Lower leg skin (tissue), 4 donors: ENCODE results near the gene ZBTB47. TPM values are rescaled to one million over a fixed set of nuclear protein-coding genes. Genes with fewer than 3 reads are reported as not detected.

Source experiments
- DNase-seq, 2 donors: peaks; one replicate each; pipeline ENCODE4 v3.0.0-alpha.2; 2019; ENCODE audit warnings: low spot score in 2 of 2
- H3K4me3 ChIP-seq: fragments of 200-600 bp; sonication (generic); 2 replicates; pipeline ENCODE4 v1.5.1; 2017; ENCODE audit warnings: mild to moderate bottlenecking, low read depth; ENCODE audit not compliant: poor library complexity, severe bottlenecking
- POLR2A ChIP-seq, 2 donors: fragments of 450-650 bp; IDR thresholded peaks; one replicate each; pipeline ENCODE4 v1.6.1; 2016 to 2017; ENCODE audit warnings: antibody characterized with exemption in 2 of 2, mild to moderate bottlenecking in 1 of 2, moderate library complexity in 1 of 2
- WGBS, 2 donors: methylation state at CpG; one replicate each; pipeline ENCODE4 v1.1.5; 2018; 5-methylcytosine and 5-hydroxymethylcytosine counted together
- intact Hi-C: fragments of 100-400 bp; cut with DNase I; formaldehyde crosslinking; loops from one replicate; pipeline ENCODE4 v1.15.0; 2023; ENCODE audit warnings: low total_unique reads
- total RNA-seq, 4 donors: library from RNA; depleted of rRNA; stranded (reverse); fragments of >200 nt; gene quantifications; one replicate each; pipeline ENCODE4 v1.1.0, GENCODE V29; 2016
- TF ChIP-seq, protein P1 (sequence below), 3 donors: fragments of 450-650 bp; IDR thresholded peaks; one replicate each; pipeline ENCODE4 v1.5.1; 2016; ENCODE audit warnings: antibody characterized with exemption in 3 of 3, mild to moderate bottlenecking in 3 of 3, moderate library complexity in 2 of 3

Gene ZBTB47
- total RNA-seq, 4 donors from 2014 or later, result 14.4 to 25.8 (median 21.2) TPM

DNA sequence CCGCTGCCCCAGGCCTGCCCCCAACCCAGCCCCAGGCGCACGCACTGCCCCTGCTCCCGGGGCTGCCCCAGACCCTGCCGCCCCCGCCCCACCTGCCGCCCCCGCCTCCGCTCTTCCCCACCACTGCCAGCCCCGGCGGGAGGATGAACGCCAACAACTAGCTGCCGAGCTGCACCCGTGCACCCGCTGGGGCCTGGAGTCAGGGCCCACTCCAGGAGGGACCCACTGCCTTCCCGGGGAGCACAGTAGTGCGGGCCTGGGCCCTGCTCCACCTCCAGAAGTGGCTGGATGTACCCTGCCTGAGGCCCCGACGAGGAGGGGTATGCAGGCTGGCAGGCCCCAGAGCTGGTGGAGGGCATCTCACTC, 10.9 kb downstream of the ZBTB47 start:
- no peak for DNase-seq
- H3K4me3 ChIP-seq, result no peak overlapping the region
- 88 to 93% methylated on average over 7 to 19 of the region's 19 CpGs for WGBS, 2 donors
- no peak for TF ChIP-seq POLR2A (IDR thresholded peaks at IDR 0.05)
- TF ChIP-seq, protein P1, sequence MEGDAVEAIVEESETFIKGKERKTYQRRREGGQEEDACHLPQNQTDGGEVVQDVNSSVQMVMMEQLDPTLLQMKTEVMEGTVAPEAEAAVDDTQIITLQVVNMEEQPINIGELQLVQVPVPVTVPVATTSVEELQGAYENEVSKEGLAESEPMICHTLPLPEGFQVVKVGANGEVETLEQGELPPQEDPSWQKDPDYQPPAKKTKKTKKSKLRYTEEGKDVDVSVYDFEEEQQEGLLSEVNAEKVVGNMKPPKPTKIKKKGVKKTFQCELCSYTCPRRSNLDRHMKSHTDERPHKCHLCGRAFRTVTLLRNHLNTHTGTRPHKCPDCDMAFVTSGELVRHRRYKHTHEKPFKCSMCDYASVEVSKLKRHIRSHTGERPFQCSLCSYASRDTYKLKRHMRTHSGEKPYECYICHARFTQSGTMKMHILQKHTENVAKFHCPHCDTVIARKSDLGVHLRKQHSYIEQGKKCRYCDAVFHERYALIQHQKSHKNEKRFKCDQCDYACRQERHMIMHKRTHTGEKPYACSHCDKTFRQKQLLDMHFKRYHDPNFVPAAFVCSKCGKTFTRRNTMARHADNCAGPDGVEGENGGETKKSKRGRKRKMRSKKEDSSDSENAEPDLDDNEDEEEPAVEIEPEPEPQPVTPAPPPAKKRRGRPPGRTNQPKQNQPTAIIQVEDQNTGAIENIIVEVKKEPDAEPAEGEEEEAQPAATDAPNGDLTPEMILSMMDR (IDR thresholded peaks at IDR 0.05), result no peak
- intact Hi-C loops, result no loop called here

DNA sequence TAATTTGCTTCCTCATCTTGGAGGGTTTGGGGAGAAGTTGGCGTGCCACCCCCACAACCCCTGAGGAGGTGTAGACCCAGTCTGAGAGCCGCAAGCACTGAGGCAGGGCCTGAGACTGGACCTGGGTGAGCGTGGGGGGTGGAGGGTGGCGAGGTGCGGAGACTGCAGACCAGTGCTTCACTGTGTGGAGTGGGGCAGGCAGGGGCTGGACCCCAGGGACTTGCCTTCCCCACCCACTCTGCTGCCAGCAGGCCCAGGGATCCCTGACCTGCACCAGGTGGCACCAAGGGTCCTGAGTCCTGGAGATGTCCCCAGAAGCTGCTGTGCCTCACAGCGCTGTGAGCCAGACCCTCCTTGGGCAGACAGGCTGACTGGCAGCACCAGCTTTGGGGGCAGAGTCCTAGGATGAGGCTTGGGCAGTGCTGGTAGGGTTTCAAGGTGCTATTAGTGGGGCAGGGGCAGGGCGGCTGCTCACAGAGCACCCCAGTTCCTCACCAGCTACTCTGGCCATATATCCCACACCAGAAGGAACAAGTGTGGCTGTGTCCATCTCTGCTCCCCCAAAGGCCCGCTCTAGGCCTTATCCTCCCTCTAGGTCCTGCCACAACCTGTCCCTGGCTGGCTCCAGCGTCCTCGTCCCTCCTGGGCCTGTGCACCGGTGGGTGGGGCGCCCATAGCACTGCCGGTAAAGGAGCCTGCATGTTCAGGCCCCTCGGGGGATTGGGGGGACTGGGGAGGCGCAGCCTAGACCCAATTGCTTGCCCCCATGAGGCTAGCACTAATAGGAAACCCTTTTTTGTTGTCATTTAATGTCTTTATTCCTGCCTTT, 11.8 kb downstream of the ZBTB47 start:
- no peak overlapping the region for H3K4me3 ChIP-seq
- peak; percentile 13 to 79 for DNase-seq
- TF ChIP-seq, protein P1 (IDR thresholded peaks at IDR 0.05), result no peak
- no peak for TF ChIP-seq POLR2A (IDR thresholded peaks at IDR 0.05)
- WGBS, 2 donors, result 60 to 63% methylated on average over 10 to 15 of the region's 15 CpGs
- intact Hi-C loops, result no loop called here

DNA sequence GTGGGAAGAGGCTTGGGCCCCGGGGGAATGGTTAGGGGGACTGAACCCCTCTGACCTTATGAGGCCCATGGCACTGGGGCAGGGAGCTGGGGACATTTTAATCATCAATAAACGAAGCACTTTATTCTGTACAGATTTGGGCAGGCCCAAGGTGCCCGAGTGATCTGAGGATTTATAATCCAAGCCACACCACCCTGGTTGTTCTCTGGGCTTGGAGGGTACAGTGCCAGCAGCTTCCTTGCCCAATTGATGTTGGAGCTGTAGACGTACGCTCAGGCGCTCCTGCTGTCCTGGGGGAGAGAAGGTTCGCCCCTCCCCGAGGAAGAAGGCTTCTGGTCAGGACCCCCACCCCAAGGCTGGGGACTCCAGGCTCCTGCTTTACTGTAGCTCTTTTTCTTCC, 12.5 kb downstream of the ZBTB47 start:
- intact Hi-C loops, result no loop called here
- peak; percentile 14 to 78 for DNase-seq
- TF ChIP-seq, protein P1 (IDR thresholded peaks at IDR 0.05), result no peak
- no peak for TF ChIP-seq POLR2A (IDR thresholded peaks at IDR 0.05)
- H3K4me3 ChIP-seq, result no peak overlapping the region
- 51 to 60% methylated on average over 8 of the region's 8 CpGs for WGBS, 2 donors

DNA sequence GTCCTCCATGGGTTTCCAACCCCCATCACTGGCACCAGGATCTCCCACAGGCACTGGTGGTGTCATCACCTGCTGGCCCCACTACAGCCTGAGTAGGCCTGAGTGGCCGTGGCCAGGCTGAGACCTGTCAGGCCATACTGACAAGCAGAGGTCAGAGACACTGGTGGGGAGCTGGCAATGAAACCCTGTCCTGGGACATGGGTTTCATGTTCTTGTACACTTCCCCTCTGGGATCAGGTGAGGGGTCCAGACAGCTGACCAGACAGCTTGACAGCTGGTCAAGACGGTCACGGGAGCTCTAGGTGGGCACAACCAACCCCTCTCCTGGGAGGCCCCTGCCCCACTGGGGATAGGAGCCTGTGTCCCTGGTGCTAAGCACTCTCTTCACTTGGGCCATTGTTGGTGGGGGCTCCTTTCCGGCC, 13.1 kb downstream of the ZBTB47 start:
- TF ChIP-seq POLR2A (IDR thresholded peaks at IDR 0.05), result no peak
- TF ChIP-seq, protein P1 (IDR thresholded peaks at IDR 0.05), result no peak
- 72 to 81% methylated on average over 3 to 4 of the region's 4 CpGs for WGBS, 2 donors
- no peak overlapping the region for H3K4me3 ChIP-seq
- peak in 1 of 2 donors; percentile 81 for DNase-seq
- intact Hi-C loops, result no loop called here

DNA sequence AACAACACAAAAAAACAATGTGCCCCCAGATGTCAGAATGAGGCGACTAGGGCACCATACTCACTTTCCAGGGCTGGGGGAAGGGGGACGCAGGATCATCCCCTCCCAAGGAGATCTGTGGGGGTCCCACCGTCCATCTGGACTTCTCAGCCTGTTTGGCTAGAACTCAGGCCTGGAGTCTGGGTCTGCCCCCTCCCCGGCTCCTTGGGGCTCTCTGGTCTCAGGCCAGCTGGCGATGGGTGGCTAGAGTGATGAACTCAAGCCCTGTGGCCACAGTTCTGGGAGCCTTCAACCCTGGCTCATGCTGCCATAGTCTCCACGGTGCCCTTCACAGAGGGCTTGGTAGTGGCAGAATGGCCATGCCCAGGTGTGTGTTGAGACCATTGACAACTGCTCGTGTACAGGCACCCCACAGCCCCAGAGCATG, 13.6 kb downstream of the ZBTB47 start:
- no peak overlapping the region for H3K4me3 ChIP-seq
- TF ChIP-seq, protein P1 (IDR thresholded peaks at IDR 0.05), result no peak
- TF ChIP-seq POLR2A (IDR thresholded peaks at IDR 0.05), result no peak
- 59 to 70% methylated on average over 7 of the region's 7 CpGs for WGBS, 2 donors
- DNase-seq, result peak in 1 of 2 donors; percentile 83
- intact Hi-C loops, result no loop called here
